GM12878 (cell line): ENCODE data around the gene ACBD7. TPM values are rescaled to one million over a fixed set of nuclear protein-coding genes. Genes with fewer than 3 reads are reported as not detected.

Experiments used
- MTA3 ChIP-seq: IDR thresholded peaks from 2 replicates; pipeline ENCODE4 v1.6.1; 2012; ENCODE audit warnings: low read length, inconsistent platforms, borderline replicate concordance
- RBBP5 ChIP-seq: fragments of 200-600 bp; sonication (generic); conservative IDR thresholded peaks from 2 replicates; pipeline ENCODE4 v1.6.1; 2016
- RELA ChIP-seq: fragments of 450-650 bp; IDR thresholded peaks from 2 replicates; pipeline ENCODE4 v1.8.0; 2014; ENCODE audit warnings: borderline replicate concordance; ENCODE audit not compliant: partially characterized antibody
- RELB ChIP-seq: fragments of 450-650 bp; IDR thresholded peaks from 2 replicates; pipeline ENCODE4 v1.6.1; 2017; ENCODE audit warnings: low read depth, mild to moderate bottlenecking, moderate library complexity
- polyA plus RNA-seq, 11 experiments: library from polyadenylated mRNA; depleted of rRNA in 4 of 11; unstranded in 6 of 11; stranded (reverse) in 5 of 11; fragments of >200 nt; fragmentation: Nextera tagmentation in 4 of 11; fragmentation: Illumina TruSeq in 1 of 11; extraction: Ambion mirVana in 4 of 11; extraction: Trizol in 1 of 11; gene quantifications; 1 replicate in 1 of 11; 2 replicates in 10 of 11; pipeline versions ENCODE4 v1.2.1 to v1.2.3, GENCODE V29; 2011 to 2016; ENCODE audit warnings: inconsistent platforms in 2 of 11, missing spikeins in 2 of 11, low read depth in 1 of 11
- total RNA-seq, 4 experiments: library from RNA; depleted of rRNA in 3 of 4; stranded (reverse); fragments of >200 nt in 3 of 4; fragmentation: Illumina TruSeq in 1 of 4; extraction: Trizol in 1 of 4; gene quantifications; 2 replicates each; pipeline versions ENCODE4 v1.2.1 to v1.2.3, GENCODE V29; 2013 to 2021

ACBD7 gene
- total and polyA plus RNA-seq, 10 of the 15 experiments (the other 5 are each of a cell fraction or from before 2014, with no cell fraction given): 0.04 to 0.74 (median 0.36) TPM

- TF ChIP-seq RELB: no peak
- no peak for TF ChIP-seq RBBP5
- TF ChIP-seq MTA3: no peak
- TF ChIP-seq RELA: no peak
These were observed 60.8 kb downstream of the ACBD7 start (continued) for GRCh38 chr10:15027741-15028140.

Other genes starting within 250 kb of the ACBD7 start
- gene SUV39H2, start 209.9 kb downstream of the ACBD7 start, total RNA-seq (2014; rRNA removed): 24.3 and 27.6 TPM in 2 replicates
- gene SUV39H2, start 209.9 kb downstream of the ACBD7 start, total RNA-seq (2014; rRNA removed; fragmentation: Illumina TruSeq; extraction: Trizol): 32.3 and 32.6 TPM in 2 replicates
- 25.8 and 26.9 TPM in 2 replicates for gene SUV39H2, start 209.9 kb downstream of the ACBD7 start, total RNA-seq (2021)
- gene SUV39H2, start 209.9 kb downstream of the ACBD7 start, polyA plus RNA-seq (2011; rRNA removed): 26.1 and 43.4 TPM in 2 replicates
- gene SUV39H2, start 209.9 kb downstream of the ACBD7 start, polyA plus RNA-seq (2014; fragmentation: Illumina TruSeq; extraction: Trizol): 41.1 and 45.0 TPM in 2 replicates
- gene SUV39H2, start 209.9 kb downstream of the ACBD7 start, polyA plus RNA-seq (2014; fragmentation: Nextera tagmentation; extraction: Ambion mirVana): 10 to 100 TPM; 26.5 to 40.3 TPM
- gene SUV39H2, start 209.9 kb downstream of the ACBD7 start, polyA plus RNA-seq (2014; rRNA removed): 17.9 and 27.4 TPM in 2 replicates
- 10 to 100 TPM; 33.7 to 36.4 TPM for gene SUV39H2, start 209.9 kb downstream of the ACBD7 start, polyA plus RNA-seq (2016; fragmentation: Nextera tagmentation; extraction: Ambion mirVana)
- 24.6 and 25.8 TPM in 2 replicates for gene DCLRE1C, start 134.7 kb downstream of the ACBD7 start, total RNA-seq (2014; rRNA removed)
- gene DCLRE1C, start 134.7 kb downstream of the ACBD7 start, total RNA-seq (2014; rRNA removed; fragmentation: Illumina TruSeq; extraction: Trizol): 29.5 and 32.1 TPM in 2 replicates
- gene DCLRE1C, start 134.7 kb downstream of the ACBD7 start, total RNA-seq (2021): 19.8 and 20.6 TPM in 2 replicates
- gene DCLRE1C, start 134.7 kb downstream of the ACBD7 start, polyA plus RNA-seq (2011; rRNA removed): 19.3 and 26.3 TPM in 2 replicates
- gene DCLRE1C, start 134.7 kb downstream of the ACBD7 start, polyA plus RNA-seq (2014; fragmentation: Illumina TruSeq; extraction: Trizol): 28.7 and 29.2 TPM in 2 replicates
- gene DCLRE1C, start 134.7 kb downstream of the ACBD7 start, polyA plus RNA-seq (2014; fragmentation: Nextera tagmentation; extraction: Ambion mirVana): 10 to 100 TPM; 15.7 to 26.2 TPM
- 18.5 and 20.3 TPM in 2 replicates for gene DCLRE1C, start 134.7 kb downstream of the ACBD7 start, polyA plus RNA-seq (2014; rRNA removed)
- 10 to 100 TPM; 35.7 to 43.4 TPM for gene DCLRE1C, start 134.7 kb downstream of the ACBD7 start, polyA plus RNA-seq (2016; fragmentation: Nextera tagmentation; extraction: Ambion mirVana)
- not detected in 2 replicates for gene MEIG1, start 129.4 kb downstream of the ACBD7 start, total RNA-seq (2014; rRNA removed)
- 0.67 TPM in 1 of 2 replicates, not detected in the other for gene MEIG1, start 129.4 kb downstream of the ACBD7 start, total RNA-seq (2014; rRNA removed; fragmentation: Illumina TruSeq; extraction: Trizol)
- gene MEIG1, start 129.4 kb downstream of the ACBD7 start, total RNA-seq (2021): not detected in 2 replicates
- gene MEIG1, start 129.4 kb downstream of the ACBD7 start, polyA plus RNA-seq (2011; rRNA removed): 0.22 and 0.62 TPM in 2 replicates
- 0.13 TPM in 1 of 2 replicates, not detected in the other for gene MEIG1, start 129.4 kb downstream of the ACBD7 start, polyA plus RNA-seq (2014; fragmentation: Illumina TruSeq; extraction: Trizol)
- under 1 TPM; 0.79 to 0.80 TPM for gene MEIG1, start 129.4 kb downstream of the ACBD7 start, polyA plus RNA-seq (2014; fragmentation: Nextera tagmentation; extraction: Ambion mirVana)
- gene MEIG1, start 129.4 kb downstream of the ACBD7 start, polyA plus RNA-seq (2014; rRNA removed): 0.71 and 1.1 TPM in 2 replicates
- 1 to 10 TPM; 1.8 to 1.9 TPM for gene MEIG1, start 129.4 kb downstream of the ACBD7 start, polyA plus RNA-seq (2016; fragmentation: Nextera tagmentation; extraction: Ambion mirVana)
- 0.49 and 0.85 TPM in 2 replicates for gene OLAH, start 44.8 kb downstream of the ACBD7 start, total RNA-seq (2014; rRNA removed)
- gene OLAH, start 44.8 kb downstream of the ACBD7 start, total RNA-seq (2014; rRNA removed; fragmentation: Illumina TruSeq; extraction: Trizol): 0.74 and 0.98 TPM in 2 replicates
- 0.56 and 0.59 TPM in 2 replicates for gene OLAH, start 44.8 kb downstream of the ACBD7 start, total RNA-seq (2021)
- gene OLAH, start 44.8 kb downstream of the ACBD7 start, polyA plus RNA-seq (2011; rRNA removed): 1.4 and 2.0 TPM in 2 replicates
- 1.1 and 2.4 TPM in 2 replicates for gene OLAH, start 44.8 kb downstream of the ACBD7 start, polyA plus RNA-seq (2014; fragmentation: Illumina TruSeq; extraction: Trizol)
- under 1 TPM; 0.10 to 0.44 TPM for gene OLAH, start 44.8 kb downstream of the ACBD7 start, polyA plus RNA-seq (2014; fragmentation: Nextera tagmentation; extraction: Ambion mirVana)
- 0.38 and 0.52 TPM in 2 replicates for gene OLAH, start 44.8 kb downstream of the ACBD7 start, polyA plus RNA-seq (2014; rRNA removed)
- under 1 TPM in 1 of 2 experiments, not detected in 1; 0.19 TPM for gene OLAH, start 44.8 kb downstream of the ACBD7 start, polyA plus RNA-seq (2016; fragmentation: Nextera tagmentation; extraction: Ambion mirVana)
- gene RPP38, start 8.6 kb upstream of the ACBD7 start, total RNA-seq (2014; rRNA removed): 12.8 and 13.0 TPM in 2 replicates
- gene RPP38, start 8.6 kb upstream of the ACBD7 start, total RNA-seq (2014; rRNA removed; fragmentation: Illumina TruSeq; extraction: Trizol): 19.0 and 21.4 TPM in 2 replicates
- gene RPP38, start 8.6 kb upstream of the ACBD7 start, total RNA-seq (2021): 18.5 and 19.0 TPM in 2 replicates
- 26.6 and 26.7 TPM in 2 replicates for gene RPP38, start 8.6 kb upstream of the ACBD7 start, polyA plus RNA-seq (2011; rRNA removed)
- 40.9 and 48.9 TPM in 2 replicates for gene RPP38, start 8.6 kb upstream of the ACBD7 start, polyA plus RNA-seq (2014; fragmentation: Illumina TruSeq; extraction: Trizol)
- 10 to 100 TPM; 27.7 to 38.4 TPM for gene RPP38, start 8.6 kb upstream of the ACBD7 start, polyA plus RNA-seq (2014; fragmentation: Nextera tagmentation; extraction: Ambion mirVana)
- gene RPP38, start 8.6 kb upstream of the ACBD7 start, polyA plus RNA-seq (2014; rRNA removed): 17.0 and 24.0 TPM in 2 replicates
- 10 to 100 TPM; 32.0 to 32.4 TPM for gene RPP38, start 8.6 kb upstream of the ACBD7 start, polyA plus RNA-seq (2016; fragmentation: Nextera tagmentation; extraction: Ambion mirVana)
- gene NMT2, start 79.9 kb upstream of the ACBD7 start, total RNA-seq (2014; rRNA removed): 11.1 and 11.4 TPM in 2 replicates
- gene NMT2, start 79.9 kb upstream of the ACBD7 start, total RNA-seq (2014; rRNA removed; fragmentation: Illumina TruSeq; extraction: Trizol): 10.8 and 12.0 TPM in 2 replicates
- gene NMT2, start 79.9 kb upstream of the ACBD7 start, total RNA-seq (2021): 9.7 and 9.8 TPM in 2 replicates
- 5.0 TPM in 2 replicates for gene NMT2, start 79.9 kb upstream of the ACBD7 start, polyA plus RNA-seq (2011; rRNA removed)
- gene NMT2, start 79.9 kb upstream of the ACBD7 start, polyA plus RNA-seq (2014; fragmentation: Illumina TruSeq; extraction: Trizol): 10.5 and 11.9 TPM in 2 replicates
- 1 to 10 TPM; 4.9 to 7.6 TPM for gene NMT2, start 79.9 kb upstream of the ACBD7 start, polyA plus RNA-seq (2014; fragmentation: Nextera tagmentation; extraction: Ambion mirVana)
- 8.2 and 8.3 TPM in 2 replicates for gene NMT2, start 79.9 kb upstream of the ACBD7 start, polyA plus RNA-seq (2014; rRNA removed)
- gene NMT2, start 79.9 kb upstream of the ACBD7 start, polyA plus RNA-seq (2016; fragmentation: Nextera tagmentation; extraction: Ambion mirVana): 10 to 100 TPM in 1 of 2 experiments, 1 to 10 TPM in 1; 8.5 to 11.6 TPM